C1 segment of cervical spinal cord (tissue), 14 donors: ENCODE results near the gene KCTD5.

Source experiments
- DNase-seq, 14 donors: peaks; one replicate each; lab custom pipeline; 2025; lab: John Stamatoyannopoulos, UW

The KCTD5 gene

DNA sequence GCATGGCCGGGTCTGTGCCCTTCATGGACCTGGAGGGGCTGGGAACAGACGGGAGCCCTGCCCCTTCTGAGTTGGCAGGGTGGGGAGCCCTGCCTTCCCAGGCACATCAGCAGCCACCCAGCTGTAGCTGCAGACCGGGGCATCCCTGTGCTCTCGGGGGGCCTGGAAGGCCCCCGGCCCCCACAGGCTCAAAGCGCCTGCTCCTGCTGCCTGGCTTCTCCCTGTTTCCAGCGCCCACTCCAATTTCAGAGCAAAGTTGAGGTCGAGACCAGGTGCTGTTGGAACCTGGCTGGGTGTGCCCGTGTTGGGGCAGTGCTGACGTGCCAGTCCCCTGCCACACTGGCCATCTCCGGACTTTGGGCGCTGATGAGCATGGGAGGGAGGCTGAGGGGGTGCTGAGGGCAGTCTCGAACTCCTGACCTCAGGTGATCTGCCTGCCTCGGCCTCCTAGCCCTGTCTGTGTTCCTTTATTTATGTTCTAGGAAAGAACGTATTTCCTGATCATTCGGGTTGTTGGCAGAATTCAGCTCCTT is 42.6 kb downstream of the KCTD5 start:
- no peak for DNase-seq

DNA sequence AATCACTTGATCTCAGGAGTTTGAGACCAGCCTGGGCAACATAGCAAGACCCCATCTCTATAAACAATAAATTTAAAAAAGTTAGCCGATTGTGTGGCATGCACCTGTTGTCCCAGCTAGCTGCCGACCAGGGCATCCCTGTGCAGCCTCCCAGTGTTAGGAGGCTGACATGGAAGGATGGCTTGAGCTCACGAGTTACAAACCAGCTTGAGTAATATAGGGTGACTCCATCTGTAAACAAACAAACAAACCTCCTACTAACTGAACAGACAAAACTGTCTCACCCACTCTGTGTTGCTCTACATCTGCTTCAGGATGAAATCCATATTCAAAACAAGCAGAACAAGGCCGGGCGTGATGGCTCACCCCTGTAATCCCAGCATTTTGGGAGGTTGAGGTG is 44.6 kb downstream of the KCTD5 start:
- DNase-seq, result no peak

DNA sequence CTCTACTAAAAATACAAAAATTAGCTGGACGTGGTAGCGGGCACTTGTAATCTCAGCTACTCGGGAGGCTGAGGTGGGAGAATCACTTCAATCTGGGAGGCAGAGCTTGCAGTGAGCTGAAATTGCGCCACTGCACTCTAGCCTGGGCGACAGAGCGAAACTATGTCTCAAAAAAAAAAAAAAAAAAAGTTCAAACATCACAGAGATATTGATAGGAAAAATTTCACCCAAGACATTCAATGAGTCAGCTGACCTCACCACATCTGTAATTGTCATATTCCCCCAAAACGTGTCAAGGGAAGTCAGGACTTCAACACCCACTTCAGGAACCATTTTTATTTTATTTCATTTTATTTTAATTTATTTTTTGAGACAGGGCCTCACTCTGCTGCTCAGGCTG is 45.7 kb downstream of the KCTD5 start:
- no peak for DNase-seq

DNA sequence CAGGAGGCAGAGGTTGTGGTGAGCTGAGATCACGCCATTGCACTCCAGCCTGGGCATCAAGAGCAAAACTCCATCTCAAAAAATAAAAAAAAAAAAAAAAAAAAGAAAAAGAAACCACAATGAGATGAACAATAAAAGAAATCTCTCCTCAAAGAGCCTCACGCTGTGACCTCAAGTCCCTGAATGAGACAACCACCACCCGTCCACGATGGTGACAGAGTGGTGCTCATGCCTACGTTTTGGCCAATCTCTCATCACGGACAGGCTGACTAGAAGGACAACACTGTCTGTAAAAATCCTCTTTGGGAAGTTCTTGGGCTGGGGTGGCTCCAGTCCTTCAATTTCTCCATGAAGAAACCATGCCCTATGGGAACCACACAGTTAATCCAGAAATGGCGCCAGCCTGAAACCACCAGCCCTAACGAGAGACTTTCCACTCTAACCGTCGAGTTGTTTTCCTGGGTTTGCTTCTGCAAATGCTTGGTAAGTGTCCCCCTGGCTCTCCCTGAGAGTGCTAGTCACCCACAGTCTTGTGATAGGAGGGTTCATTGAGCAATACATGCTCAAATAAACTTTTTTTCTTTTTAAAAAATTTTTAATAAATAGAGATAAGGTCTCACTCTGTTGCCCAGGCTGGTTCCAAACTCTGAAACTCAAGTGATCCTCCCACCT is 52.7 kb downstream of the KCTD5 start:
- DNase-seq, result no peak

DNA sequence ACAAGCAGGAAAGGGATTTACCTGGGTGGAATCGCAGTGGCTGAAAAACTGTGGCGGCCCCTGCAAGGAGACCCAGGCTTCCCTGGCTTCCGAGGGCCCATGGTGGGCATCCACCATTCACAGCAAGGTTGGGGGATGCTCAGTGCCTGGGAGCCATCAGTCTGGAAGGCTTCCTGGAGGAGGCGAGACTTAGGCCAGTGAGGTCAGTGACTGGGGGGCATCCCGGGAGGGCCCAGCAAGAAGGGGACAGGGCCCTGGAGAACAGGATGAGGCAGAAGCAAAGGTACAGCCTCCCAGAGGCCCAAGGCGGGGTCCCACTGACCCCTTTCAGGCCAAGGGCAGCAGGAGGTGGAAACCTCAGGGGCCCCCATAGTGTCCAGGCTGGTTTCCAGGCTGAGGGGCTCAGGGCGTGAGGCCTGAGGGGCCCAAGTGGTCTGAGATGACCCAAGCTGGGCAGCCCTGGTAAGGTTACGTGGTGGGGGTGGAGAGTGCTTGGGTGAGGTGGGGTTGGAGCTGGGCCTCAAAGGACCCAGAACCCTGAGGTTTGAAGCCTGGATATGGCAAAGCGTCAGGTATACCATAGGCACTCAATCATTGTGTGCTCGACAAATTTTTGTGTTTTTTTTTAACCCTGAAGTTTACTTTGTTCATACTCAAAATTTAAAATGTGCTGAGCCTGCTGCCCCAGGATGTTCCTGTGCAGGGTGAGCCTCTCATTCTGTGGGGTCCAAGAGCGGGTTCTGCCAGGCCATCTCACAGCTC is 54.3 kb downstream of the KCTD5 start:
- no peak for DNase-seq

DNA sequence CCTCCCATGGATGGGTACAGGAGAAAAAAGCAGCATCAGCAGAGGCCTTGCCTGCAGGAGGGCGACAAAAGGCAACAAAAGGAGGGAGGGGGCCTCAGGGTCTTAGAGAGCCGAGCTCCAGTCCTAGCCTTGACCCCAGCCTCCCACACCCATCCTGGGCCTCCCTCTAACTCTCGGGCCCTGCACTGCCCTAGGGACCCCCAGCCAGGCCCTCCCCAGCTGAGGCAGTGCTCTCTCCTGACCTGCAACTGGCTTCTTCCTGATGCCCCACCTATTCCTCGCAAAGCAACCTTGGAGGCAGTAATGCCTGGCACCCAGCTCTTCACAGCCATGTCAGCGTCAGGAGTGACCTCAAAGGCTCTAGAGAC is 54.9 kb downstream of the KCTD5 start:
- DNase-seq, result no peak

DNA sequence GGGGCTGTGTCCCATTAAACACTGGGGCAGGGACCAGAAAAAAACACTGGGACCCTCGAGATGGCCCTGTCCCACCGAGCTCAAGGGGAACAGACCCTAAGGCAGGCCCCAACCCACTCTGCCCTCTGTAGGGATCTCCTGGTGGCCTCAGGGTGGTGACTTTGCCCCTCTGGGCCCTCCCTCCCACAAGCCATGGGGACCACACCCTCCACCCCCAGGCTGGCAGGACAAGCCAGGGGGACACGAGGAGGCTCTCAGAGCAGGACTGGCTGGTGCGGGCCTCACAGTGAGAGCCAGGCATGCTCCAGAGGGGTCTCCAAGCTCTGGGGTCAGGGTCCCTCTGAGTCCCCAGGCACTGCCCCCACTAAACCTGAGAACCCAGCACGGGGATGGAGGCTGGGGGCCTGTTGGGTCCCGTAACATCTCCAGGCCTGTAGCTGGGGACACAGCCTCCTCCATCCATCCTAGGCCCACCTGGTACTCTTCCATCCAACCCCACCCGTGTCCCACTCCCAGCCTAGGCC is 55.6 kb downstream of the KCTD5 start:
- DNase-seq, result no peak

DNA sequence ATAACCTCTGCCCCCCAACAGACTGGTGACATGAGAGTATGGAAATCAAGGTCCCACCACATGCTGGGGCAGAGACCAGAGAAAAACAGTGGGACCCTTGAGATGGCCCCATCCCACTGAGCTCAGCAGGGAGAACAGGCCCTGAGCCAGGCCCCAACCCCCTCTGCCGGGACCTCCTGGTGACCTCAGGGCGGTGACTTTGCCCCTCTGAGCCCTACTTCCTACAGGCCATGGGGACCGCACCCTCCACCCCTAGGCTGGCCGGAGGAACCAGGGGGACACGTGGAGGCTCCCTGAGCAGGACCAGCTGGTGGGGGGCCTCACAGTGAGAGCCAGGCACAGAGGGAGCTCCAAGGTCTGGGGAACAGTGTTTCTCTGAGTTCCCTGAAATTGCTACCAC is 56.3 kb downstream of the KCTD5 start:
- DNase-seq, result no peak

DNA sequence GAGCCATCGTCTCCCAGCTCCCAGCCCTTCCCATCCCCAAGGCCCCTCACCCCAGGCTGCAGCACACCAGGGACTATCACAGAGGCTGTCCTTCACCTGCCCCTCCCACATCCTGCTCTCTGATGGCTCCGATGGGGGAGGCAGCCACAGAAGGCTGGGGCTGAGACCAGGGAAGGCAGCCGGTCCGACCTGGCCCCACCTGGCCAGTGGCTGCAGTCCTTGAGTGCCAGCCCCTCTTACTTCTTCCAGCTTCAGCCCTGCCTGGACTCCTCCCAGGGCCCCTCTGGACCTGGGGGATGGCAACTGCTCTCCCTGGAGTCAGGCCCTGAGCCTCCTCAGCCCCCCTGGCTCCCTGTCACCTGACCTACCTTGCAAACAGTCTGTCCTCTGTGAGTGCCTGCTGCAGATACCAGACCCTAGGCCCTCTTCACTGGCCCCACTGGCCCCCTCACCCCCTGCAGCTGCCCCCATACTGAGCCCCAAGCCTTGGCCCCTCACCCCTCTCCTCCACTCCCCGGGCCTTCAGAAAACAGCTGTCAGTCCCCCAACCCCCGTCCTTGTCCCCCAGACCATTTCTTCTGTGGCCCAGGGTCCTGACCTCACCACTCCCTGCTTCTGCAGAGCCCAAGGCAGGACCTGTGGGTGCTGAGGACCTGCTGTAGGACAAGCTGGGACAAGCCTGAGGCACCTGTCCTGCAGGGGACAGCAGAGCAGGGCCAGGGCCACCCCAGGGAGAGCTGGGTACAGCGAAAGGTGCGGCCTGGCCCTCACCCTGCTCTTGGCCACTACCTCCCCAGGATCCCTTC is 57.5 kb downstream of the KCTD5 start:
- no peak for DNase-seq

DNA sequence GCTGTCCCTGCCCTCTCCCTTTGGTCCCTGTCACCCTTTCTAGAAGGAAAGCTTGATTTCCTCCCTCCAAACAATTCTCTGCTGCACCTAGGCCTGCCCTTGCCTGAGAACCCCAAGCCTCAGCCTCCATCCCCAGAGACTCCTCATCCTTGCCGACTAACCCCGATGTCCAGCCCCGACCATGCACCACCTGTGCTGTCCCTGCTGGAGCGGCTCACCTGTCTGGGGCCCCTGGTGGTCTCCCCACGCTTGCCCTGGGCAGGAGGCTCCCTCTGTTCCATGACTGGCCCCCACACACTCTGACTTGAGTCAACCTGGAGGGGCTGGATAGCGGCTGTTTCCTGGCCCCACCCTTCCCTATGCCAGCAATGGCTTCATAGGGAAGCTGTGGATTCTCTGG is 58.2 kb downstream of the KCTD5 start:
- DNase-seq, result no peak

DNA sequence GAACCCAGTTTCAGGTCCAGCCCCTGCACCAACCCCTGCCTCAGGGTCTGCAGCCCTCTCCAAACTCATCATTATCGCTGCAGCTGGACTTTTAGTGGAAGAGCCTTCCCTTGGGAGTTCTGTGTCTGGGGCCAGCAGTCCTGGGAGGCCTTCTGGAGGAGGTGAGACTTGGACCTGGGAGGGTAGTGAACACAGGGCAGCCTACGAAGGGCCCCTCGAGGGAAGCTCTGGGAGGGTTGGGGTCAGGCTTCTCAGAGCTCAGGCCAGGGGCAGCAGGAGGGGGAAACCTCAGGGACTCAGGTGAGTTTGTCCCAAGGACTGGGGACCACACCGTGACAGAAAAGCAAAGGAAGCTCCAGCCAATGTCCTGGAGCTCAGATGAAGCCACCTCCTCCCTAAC is 58.8 kb downstream of the KCTD5 start:
- DNase-seq, result no peak

DNA sequence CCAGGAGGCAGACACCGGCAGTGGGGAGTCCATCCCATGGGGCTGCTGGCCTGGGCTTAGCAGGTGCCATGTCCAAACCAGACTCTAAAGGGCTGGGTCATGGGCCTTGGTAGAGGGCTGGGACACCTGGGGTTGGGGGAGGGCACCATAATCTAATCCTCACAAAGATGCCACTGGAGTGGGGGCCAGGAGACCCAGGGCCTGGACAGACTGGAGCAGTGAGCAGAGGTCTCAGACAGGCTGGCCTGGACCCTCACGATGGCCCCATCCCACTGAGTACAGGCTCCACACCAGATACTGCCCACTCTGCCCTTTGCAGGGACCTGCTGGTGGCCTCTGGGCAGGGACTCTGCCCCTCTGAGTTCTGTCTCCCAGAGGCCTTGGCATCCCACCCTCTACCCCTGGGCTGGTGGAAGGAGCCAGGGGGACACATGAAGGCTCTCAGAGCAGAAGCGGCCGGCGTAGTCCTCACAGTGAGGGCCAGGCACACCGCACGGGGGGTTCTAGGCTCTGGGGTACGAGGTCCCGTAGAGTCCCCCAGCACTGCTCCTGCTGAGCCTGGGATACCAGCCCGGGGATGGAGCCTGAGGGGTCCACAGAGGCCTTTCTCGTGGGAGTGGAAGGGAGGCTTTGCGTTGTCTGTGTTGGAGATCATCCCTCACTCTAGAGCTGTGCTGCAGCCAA is 60.1 kb downstream of the KCTD5 start:
- no peak for DNase-seq

DNA sequence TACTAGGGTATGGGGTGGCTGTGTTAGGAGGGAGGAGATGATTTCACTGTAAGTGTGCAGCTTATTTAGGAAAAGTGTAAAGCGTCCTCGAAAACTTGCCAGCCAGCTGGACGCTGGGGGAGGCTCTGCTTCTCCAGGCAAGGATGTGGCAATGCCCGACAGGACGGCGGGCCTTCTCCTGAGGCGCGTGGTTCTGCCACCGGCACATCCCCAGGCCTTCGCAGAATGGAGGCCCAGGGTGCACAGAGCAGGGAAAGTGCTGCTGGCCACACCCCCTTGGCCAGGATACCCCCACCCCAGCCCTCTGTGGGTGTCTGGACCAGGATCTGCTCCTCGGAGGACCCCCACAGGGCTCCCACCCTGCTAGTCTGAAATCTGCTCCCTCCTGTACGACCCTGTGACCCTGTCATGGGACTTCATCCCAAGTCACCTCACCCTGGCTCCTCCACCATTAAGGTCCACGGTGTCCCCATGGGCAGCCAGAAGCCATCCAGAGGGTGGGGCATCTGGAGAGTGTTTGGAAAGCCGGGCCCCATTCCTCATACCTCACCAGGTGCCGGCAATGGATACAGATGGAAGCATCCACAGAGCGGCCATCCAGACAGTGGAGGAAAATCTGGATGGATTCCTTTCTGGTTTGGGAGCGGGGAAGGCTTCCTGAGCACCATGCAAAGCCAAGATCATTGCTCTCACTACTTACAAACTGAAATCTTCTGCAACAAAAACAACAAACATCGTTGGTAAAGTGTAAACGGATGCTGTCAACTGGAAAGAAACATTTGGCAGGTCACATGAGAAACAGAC is 60.9 kb downstream of the KCTD5 start:
- DNase-seq, result no peak

DNA sequence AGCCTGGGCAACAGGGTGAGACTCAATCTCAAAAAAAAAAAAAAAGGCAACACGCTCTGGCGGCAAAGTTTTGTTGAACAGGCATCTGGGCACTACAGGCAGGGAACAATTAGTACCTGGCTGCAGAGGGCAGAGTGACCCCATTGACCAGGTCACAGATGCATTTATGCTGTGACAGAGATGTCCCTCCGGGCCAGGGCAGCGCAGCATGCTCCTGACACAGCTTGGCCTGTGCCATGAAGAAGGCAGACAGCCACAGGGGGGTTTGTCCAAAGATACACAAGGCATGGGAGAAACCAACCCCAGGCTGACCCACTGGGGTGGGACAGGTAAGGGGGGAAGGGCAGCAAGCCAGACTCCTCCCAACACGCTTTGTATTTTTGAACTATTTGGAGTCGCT is 62.4 kb downstream of the KCTD5 start:
- DNase-seq, result no peak

DNA sequence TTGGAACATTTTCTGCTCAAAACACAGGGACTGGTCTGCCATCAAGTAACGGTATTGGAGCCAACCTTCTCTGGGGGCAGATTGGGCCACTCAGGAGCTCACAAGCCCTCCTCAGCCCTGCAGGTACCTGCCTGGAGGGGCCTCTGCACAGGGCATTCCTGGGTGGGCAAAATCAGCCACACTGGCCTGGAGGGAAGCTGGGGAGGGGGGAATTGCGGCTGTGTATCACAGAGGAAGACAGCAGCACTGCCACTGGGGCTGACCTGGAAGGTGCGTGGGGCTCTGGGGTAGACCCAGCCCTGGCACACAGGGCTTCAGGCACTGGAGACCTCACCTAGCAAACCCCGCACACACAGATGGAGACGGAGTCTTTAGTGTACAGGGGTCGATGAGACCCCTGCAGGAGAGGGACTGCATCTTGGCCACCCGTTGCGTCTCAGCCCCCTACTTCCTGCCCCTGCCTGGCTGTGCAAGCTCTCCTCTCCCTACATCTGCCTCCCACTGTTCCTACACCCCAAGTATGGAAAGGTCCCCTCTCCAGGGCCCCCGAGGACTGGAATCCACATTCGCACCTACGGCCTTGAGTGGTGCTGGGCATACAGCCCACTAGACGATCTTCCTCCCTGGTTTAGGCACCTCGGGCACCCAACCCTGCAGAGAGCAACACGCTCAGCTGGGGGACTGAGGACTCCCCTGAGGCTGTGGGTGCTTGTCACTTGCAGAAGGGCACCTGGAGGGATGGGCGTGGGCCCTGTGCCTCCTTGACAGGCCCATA is 63.0 kb downstream of the KCTD5 start:
- no peak for DNase-seq

DNA sequence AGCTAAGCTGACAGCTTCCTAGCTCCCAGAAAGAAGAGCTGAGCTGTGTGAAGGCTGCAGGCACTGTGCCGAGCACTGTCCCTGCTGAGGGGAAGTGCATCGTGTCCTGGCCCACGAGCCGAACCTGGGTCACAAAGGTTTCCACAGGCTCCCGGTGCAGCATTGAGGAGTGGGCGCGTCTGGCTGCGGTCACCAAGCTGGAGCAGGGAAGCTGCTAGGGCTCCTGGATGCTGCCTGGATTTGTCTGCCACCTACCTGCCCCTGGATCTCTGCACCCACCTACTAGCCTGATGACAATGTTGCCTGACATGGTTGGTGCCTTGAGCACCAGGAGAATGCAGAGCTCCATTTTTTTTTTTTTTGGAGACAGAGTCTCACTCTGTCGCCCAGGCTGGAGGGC is 63.6 kb downstream of the KCTD5 start:
- no peak for DNase-seq

DNA sequence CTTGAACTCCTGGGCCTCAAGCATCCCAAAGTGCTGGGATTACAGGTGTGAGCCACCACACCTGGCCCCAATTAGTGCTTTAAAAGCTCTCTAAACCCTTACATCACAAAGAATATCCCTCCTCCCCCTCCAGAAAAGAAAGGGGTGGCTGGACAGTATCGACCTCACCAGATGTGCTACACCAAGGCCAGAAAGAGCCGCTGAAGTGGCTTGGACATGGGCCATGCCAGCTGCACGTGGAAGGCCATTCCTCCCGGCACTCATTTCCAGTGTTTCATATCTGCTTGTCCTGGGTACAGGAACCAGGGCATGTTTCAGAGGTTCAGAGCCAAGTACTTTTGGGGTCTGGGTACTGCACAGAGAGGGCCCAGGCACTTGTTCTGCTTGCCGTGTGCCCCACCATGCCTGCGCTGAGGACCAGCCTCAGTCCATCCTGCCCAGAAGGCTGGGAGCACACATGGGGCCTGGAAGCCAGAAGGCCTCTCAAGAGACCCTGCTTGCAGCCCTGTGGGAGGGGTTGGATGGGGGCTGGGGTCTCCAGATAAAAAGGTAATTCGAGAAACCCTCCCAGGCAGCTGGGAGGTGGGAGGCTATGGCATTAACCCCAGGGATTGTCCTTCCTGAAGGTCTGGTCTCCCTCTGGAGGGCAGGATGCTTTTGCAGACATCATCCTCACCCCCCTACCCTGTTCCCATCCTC is 66.6 kb downstream of the KCTD5 start:
- DNase-seq, result no peak

DNA sequence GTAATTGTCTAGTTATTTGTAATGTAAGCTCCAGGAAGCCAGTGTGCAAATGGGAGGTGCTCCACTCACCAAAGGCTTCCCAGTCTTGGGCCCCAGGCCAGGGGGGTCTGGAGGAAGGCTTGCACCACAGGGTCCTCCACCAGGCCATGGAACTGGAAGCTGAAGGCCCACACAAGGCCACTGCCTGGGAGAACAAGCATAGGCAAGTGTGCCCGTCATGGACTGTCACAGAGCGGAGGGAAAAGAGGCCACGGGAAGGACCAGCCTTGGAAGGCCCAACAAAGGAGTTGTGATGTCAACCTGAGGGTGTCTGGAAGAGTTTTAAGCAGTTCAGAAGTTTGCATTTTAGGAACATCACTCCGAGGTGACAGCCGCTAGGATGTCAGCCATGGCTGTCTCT is 67.2 kb downstream of the KCTD5 start:
- DNase-seq, result no peak

DNA sequence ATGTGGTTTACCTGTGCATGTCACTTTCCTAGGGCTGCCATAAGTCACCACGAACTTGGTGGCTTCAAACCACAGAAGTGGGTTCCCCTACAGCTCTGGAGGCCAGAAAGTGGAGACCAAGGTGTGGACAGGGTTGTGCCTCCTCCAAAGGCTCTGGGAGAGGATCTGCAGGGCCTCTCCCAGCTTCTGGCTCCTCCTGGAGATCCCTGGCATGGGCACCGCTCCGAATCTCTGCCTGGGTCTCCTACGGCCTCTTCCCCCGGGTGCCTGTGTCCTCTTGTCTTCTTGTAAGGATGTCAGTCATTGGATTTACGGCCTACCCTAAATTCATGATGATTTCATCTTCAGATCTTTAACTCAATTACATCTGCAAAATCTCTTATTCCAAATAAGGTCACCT is 67.6 kb downstream of the KCTD5 start:
- no peak for DNase-seq
